GM23338 (cell line): ENCODE data around the gene THADA. TPM values are rescaled to one million over a fixed set of nuclear protein-coding genes. Genes with fewer than 3 reads are reported as not detected.

Experiments used
- ATAC-seq: fragments of 200-7000 bp; cut with Tn5 transposase; 3 replicates; pipeline ENCODE4 v1.9.1; 2020
- DNase-seq: peaks from one replicate; pipeline ENCODE4 v3.0.0-alpha.2; 2015; ENCODE audit warnings: low spot score
- H2AFZ ChIP-seq: fragments of 200-600 bp; sonication (generic); 2 replicates; pipeline ENCODE4 v1.8.0; 2016; ENCODE audit warnings: antibody characterized with exemption, mild to moderate bottlenecking, moderate library complexity
- H3F3A ChIP-seq: fragments of 200-600 bp; sonication (generic); replicated peaks from 2 replicates; pipeline ENCODE4 v1.8.0; 2017; ENCODE audit warnings: antibody characterized with exemption, mixed run types, low read depth
- H3K27ac ChIP-seq: fragments of 200-600 bp; sonication (generic); 2 replicates; pipeline ENCODE4 v1.6.1; 2016; ENCODE audit warnings: low read depth
- H3K27me3 ChIP-seq: fragments of 200-600 bp; sonication (generic); 2 replicates; pipeline ENCODE4 v1.8.0; 2016; ENCODE audit warnings: mild to moderate bottlenecking, mixed run types, moderate library complexity; ENCODE audit not compliant: insufficient read depth
- H3K36me3 ChIP-seq: fragments of 200-600 bp; sonication (generic); 2 replicates; pipeline ENCODE4 v1.8.0; 2016; ENCODE audit warnings: mild to moderate bottlenecking; ENCODE audit not compliant: insufficient read depth
- H3K4me1 ChIP-seq: fragments of 200-600 bp; sonication (generic); 2 replicates; pipeline ENCODE4 v1.8.0; 2016; ENCODE audit warnings: mild to moderate bottlenecking, moderate library complexity; ENCODE audit not compliant: insufficient read depth
- H3K4me2 ChIP-seq: fragments of 200-600 bp; sonication (generic); 2 replicates; pipeline ENCODE4 v1.7.1; 2017; ENCODE audit warnings: mixed run types
- H3K4me3 ChIP-seq: fragments of 200-600 bp; sonication (generic); 2 replicates; pipeline ENCODE4 v1.6.1; 2016; ENCODE audit warnings: mixed run types
- H3K79me2 ChIP-seq: fragments of 200-600 bp; sonication (generic); replicated peaks from 2 replicates; pipeline ENCODE4 v1.8.0; 2017; ENCODE audit warnings: mild to moderate bottlenecking; ENCODE audit not compliant: insufficient read depth
- H3K9me2 ChIP-seq: fragments of 200-600 bp; sonication (generic); 2 replicates; pipeline ENCODE4 v1.8.0; 2017; ENCODE audit not compliant: insufficient read depth
- H4K20me1 ChIP-seq: fragments of 200-600 bp; sonication (generic); replicated peaks from 2 replicates; pipeline ENCODE4 v1.8.0; 2017; ENCODE audit warnings: mild to moderate bottlenecking; ENCODE audit not compliant: insufficient read depth
- H3K27ac Mint-ChIP-seq: 2 replicates; pipeline ENCODE4 v1.8.0; 2020; ENCODE audit warnings: inconsistent platforms, mild to moderate bottlenecking, moderate library complexity, mixed read lengths
- H3K27me3 Mint-ChIP-seq: 3 replicates; pipeline ENCODE4 v1.8.0; 2022; ENCODE audit warnings: low read depth, mild to moderate bottlenecking, moderate library complexity, mixed read lengths, inconsistent platforms; ENCODE audit not compliant: insufficient read depth, poor library complexity
- H3K36me3 Mint-ChIP-seq: 3 replicates; pipeline ENCODE4 v1.8.0; 2021; ENCODE audit warnings: low read depth, mild to moderate bottlenecking, inconsistent platforms, moderate library complexity, mixed read lengths
- H3K4me1 Mint-ChIP-seq: 3 replicates; pipeline ENCODE4 v1.8.0; 2020; ENCODE audit warnings: mild to moderate bottlenecking, inconsistent platforms, mixed read lengths
- H3K4me3 Mint-ChIP-seq: 3 replicates; pipeline ENCODE4 v1.8.0; 2021; ENCODE audit warnings: moderate library complexity, mild to moderate bottlenecking, inconsistent platforms, mixed read lengths
- H3K9me3 Mint-ChIP-seq: 3 replicates; pipeline ENCODE4 v1.8.0; 2020; ENCODE audit warnings: moderate library complexity, mild to moderate bottlenecking, inconsistent platforms, mixed read lengths
- EZH2 ChIP-seq: fragments of 200-600 bp; sonication (generic); IDR thresholded peaks from one replicate; pipeline ENCODE4 v1.8.0; 2017; ENCODE audit warnings: antibody characterized with exemption, mild to moderate bottlenecking, low read depth; ENCODE audit not compliant: unreplicated experiment
- EZH2phosphoT487 ChIP-seq: fragments of 200-600 bp; sonication (generic); IDR thresholded peaks from one replicate; pipeline ENCODE4 v1.8.1; 2018; ENCODE audit warnings: antibody characterized with exemption; ENCODE audit not compliant: unreplicated experiment
- JUNB ChIP-seq: IDR thresholded peaks from one replicate; pipeline ENCODE4 v1.6.1; 2016; ENCODE audit warnings: antibody characterized with exemption; ENCODE audit not compliant: unreplicated experiment
- STAT1 ChIP-seq: IDR thresholded peaks from one replicate; pipeline ENCODE4 v1.6.1; 2016; ENCODE audit warnings: antibody characterized with exemption; ENCODE audit not compliant: unreplicated experiment
- ZNF114 ChIP-seq: fragments of 250-450 bp; sonication (Bioruptor Pico); IDR thresholded peaks from 2 replicates; pipeline ENCODE4 v1.5.0; 2020; ENCODE audit warnings: mild to moderate bottlenecking, moderate library complexity
- polyA plus RNA-seq: library from polyadenylated mRNA; unstranded; fragments of >200 nt; fragmentation: Nextera tagmentation; extraction: Ambion mirVana; gene quantifications from 2 replicates; pipeline ENCODE4 v1.2.1, GENCODE V29; 2016
- total RNA-seq: library from RNA; depleted of rRNA; stranded (reverse); fragments of >200 nt; shearing (Covaris generic); gene quantifications from 2 replicates; pipeline ENCODE4 v1.2.3, GENCODE V29; 2014
- TF ChIP-seq, protein P1 (sequence below): fragments of 250-450 bp; sonication (Bioruptor Pico); IDR thresholded peaks from 2 replicates; pipeline ENCODE4 v1.5.0; 2020; ENCODE audit warnings: mild to moderate bottlenecking, moderate library complexity
- TF ChIP-seq, protein P2 (sequence below): IDR thresholded peaks from one replicate; pipeline ENCODE4 v1.6.1; 2018; ENCODE audit warnings: antibody characterized with exemption; ENCODE audit not compliant: unreplicated experiment
- TF ChIP-seq, protein P3 (sequence below), 2 experiments: fragments of 200-600 bp in 1 of 2; sonication (generic) in 1 of 2; conservative IDR thresholded peaks; 2 replicates each; pipeline versions ENCODE4 v1.5.1 to v1.6.1; 2016 to 2017; ENCODE audit warnings: antibody characterized with exemption in 2 of 2, low read depth in 2 of 2, mild to moderate bottlenecking in 2 of 2, moderate library complexity in 1 of 2

Gene THADA
- total and polyA plus RNA-seq, 2 experiments from 2014 or later: 17.0 to 30.7 TPM

DNA sequence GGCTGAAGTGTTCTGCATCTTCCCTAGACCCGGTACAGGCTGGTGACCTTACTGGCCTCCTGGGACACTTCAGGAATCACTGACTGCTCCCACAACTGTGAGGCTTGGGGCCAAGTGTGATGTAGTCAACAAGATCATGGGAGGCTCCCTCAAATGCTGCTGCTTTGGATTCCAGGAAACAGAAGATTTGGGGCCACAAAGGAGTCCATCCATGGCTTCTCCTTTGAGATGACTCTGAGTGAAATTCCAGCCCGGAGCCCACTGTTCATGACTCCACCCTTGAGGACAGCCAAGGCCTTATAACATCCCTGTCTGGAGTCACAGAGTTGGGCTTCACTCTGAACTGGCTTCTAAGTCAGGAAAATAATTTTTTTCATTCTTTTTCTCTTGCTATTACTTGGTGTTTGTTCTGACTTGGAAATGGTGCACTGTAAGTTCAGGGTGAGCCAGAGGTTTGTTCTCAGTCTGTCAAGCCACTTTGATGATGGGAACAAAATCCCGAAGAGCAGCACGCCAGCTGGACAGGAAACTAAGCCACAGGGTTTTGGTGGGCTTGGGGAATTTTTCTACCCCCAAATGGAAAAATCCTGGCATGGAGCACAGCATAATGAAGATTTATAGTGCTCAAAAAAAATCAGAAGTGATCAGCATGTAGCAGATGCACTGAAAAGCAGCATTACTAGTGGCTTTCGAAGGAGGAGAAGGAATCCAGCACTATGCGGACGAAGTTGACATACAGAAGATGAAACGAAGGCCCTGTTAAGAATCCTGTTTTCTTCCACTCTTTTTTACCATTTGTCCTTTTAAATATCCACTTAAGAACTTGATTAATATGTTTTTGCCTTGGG is 271.4 kb downstream of the THADA start:
- H3K4me3 ChIP-seq: no peak overlapping the region
- no peaks in the 10 kb centered on the region for H3K36me3 ChIP-seq
- no peak for TF ChIP-seq EZH2
- TF ChIP-seq, protein P1, sequence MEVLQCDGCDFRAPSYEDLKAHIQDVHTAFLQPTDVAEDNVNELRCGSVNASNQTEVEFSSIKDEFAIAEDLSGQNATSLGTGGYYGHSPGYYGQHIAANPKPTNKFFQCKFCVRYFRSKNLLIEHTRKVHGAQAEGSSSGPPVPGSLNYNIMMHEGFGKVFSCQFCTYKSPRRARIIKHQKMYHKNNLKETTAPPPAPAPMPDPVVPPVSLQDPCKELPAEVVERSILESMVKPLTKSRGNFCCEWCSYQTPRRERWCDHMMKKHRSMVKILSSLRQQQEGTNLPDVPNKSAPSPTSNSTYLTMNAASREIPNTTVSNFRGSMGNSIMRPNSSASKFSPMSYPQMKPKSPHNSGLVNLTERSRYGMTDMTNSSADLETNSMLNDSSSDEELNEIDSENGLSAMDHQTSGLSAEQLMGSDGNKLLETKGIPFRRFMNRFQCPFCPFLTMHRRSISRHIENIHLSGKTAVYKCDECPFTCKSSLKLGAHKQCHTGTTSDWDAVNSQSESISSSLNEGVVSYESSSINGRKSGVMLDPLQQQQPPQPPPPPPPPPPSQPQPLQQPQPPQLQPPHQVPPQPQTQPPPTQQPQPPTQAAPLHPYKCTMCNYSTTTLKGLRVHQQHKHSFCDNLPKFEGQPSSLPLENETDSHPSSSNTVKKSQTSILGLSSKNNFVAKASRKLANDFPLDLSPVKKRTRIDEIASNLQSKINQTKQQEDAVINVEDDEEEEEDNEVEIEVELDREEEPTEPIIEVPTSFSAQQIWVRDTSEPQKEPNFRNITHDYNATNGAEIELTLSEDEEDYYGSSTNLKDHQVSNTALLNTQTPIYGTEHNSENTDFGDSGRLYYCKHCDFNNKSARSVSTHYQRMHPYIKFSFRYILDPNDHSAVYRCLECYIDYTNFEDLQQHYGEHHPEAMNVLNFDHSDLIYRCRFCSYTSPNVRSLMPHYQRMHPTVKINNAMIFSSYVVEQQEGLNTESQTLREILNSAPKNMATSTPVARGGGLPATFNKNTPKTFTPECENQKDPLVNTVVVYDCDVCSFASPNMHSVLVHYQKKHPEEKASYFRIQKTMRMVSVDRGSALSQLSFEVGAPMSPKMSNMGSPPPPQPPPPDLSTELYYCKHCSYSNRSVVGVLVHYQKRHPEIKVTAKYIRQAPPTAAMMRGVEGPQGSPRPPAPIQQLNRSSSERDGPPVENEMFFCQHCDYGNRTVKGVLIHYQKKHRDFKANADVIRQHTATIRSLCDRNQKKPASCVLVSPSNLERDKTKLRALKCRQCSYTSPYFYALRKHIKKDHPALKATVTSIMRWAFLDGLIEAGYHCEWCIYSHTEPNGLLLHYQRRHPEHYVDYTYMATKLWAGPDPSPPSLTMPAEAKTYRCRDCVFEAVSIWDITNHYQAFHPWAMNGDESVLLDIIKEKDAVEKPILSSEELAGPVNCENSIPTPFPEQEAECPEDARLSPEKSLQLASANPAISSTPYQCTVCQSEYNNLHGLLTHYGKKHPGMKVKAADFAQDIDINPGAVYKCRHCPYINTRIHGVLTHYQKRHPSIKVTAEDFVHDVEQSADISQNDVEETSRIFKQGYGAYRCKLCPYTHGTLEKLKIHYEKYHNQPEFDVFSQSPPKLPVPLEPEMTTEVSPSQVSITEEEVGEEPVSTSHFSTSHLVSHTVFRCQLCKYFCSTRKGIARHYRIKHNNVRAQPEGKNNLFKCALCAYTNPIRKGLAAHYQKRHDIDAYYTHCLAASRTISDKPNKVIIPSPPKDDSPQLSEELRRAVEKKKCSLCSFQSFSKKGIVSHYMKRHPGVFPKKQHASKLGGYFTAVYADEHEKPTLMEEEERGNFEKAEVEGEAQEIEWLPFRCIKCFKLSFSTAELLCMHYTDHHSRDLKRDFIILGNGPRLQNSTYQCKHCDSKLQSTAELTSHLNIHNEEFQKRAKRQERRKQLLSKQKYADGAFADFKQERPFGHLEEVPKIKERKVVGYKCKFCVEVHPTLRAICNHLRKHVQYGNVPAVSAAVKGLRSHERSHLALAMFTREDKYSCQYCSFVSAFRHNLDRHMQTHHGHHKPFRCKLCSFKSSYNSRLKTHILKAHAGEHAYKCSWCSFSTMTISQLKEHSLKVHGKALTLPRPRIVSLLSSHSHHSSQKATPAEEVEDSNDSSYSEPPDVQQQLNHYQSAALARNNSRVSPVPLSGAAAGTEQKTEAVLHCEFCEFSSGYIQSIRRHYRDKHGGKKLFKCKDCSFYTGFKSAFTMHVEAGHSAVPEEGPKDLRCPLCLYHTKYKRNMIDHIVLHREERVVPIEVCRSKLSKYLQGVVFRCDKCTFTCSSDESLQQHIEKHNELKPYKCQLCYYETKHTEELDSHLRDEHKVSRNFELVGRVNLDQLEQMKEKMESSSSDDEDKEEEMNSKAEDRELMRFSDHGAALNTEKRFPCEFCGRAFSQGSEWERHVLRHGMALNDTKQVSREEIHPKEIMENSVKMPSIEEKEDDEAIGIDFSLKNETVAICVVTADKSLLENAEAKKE (CRISPR knock-in tag): no peak
- no peak for TF ChIP-seq ZNF114
- no peak overlapping the region for H3K27ac ChIP-seq
- no peaks in the 10 kb centered on the region for H3K9me3 Mint-ChIP-seq
- no peaks in the 10 kb centered on the region for H3K36me3 Mint-ChIP-seq
- H3K27me3 ChIP-seq: no peaks in the 10 kb centered on the region
- ATAC-seq (no peak), DNase-seq (no peak)
- H3K4me1 Mint-ChIP-seq: no peaks in the 10 kb centered on the region; the same call in 2 of the 3 replicates
- H3K4me2 ChIP-seq: no peak overlapping the region
- no peaks in the 10 kb centered on the region for H3K4me1 ChIP-seq
- H3K9me2 ChIP-seq: no peaks in the 10 kb centered on the region
- H3K79me2 ChIP-seq: no peaks in the 10 kb centered on the region
- 0 out of 2 replicates have a peak overlapping the region, but pooled peaks have one; percentile 10 for H3K27ac Mint-ChIP-seq
- no peak overlapping the region for H2AFZ ChIP-seq
- H3K4me3 Mint-ChIP-seq: no peak overlapping the region
- H3F3A ChIP-seq: no peaks in the 10 kb centered on the region
- no peaks in the 10 kb centered on the region for H3K27me3 Mint-ChIP-seq
- H4K20me1 ChIP-seq: no peaks in the 10 kb centered on the region

DNA sequence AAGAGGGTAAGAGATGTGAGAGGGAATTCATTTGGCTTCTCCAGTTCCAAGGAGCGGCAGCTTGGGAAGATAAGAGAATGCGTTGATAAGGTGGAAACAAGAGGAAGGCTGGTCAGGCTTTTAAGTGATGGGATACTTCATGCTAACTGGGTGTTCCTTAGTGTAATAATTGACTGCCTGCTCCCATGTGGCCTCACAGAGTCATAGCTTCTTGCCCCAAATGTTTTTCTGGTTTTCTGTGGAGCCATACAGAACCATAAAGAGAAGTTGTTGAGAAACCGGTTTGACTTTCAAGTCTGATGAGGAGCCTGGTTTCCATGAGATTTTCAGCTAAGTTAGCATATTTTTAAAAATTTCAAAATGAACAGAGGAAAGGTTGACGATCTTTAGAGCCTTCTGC is 272.0 kb downstream of the THADA start:
- Histone ChIP-seq H3K4me1 (no peaks in the 10 kb centered on the region), H2AFZ (no peak overlapping the region), H3K79me2 (no peaks in the 10 kb centered on the region), H3K4me2 (no peak overlapping the region), H3K4me3 (no peak overlapping the region), H3K9me2 (no peaks in the 10 kb centered on the region), H4K20me1 (no peaks in the 10 kb centered on the region), H3K27ac (no peak overlapping the region), H3F3A (no peaks in the 10 kb centered on the region), H3K36me3 (no peaks in the 10 kb centered on the region), H3K27me3 (no peaks in the 10 kb centered on the region)
- H3K9me3 Mint-ChIP-seq: no peaks in the 10 kb centered on the region
- no peaks in the 10 kb centered on the region for H3K36me3 Mint-ChIP-seq
- no peak overlapping the region for H3K4me3 Mint-ChIP-seq
- H3K4me1 Mint-ChIP-seq: no peaks in the 10 kb centered on the region; the same call in 2 of the 3 replicates
- ATAC-seq: no peak
- H3K27me3 Mint-ChIP-seq: no peaks in the 10 kb centered on the region
- DNase-seq: no peak
- no peak overlapping the region for H3K27ac Mint-ChIP-seq
- TF ChIP-seq, protein P2, sequence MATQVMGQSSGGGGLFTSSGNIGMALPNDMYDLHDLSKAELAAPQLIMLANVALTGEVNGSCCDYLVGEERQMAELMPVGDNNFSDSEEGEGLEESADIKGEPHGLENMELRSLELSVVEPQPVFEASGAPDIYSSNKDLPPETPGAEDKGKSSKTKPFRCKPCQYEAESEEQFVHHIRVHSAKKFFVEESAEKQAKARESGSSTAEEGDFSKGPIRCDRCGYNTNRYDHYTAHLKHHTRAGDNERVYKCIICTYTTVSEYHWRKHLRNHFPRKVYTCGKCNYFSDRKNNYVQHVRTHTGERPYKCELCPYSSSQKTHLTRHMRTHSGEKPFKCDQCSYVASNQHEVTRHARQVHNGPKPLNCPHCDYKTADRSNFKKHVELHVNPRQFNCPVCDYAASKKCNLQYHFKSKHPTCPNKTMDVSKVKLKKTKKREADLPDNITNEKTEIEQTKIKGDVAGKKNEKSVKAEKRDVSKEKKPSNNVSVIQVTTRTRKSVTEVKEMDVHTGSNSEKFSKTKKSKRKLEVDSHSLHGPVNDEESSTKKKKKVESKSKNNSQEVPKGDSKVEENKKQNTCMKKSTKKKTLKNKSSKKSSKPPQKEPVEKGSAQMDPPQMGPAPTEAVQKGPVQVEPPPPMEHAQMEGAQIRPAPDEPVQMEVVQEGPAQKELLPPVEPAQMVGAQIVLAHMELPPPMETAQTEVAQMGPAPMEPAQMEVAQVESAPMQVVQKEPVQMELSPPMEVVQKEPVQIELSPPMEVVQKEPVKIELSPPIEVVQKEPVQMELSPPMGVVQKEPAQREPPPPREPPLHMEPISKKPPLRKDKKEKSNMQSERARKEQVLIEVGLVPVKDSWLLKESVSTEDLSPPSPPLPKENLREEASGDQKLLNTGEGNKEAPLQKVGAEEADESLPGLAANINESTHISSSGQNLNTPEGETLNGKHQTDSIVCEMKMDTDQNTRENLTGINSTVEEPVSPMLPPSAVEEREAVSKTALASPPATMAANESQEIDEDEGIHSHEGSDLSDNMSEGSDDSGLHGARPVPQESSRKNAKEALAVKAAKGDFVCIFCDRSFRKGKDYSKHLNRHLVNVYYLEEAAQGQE: no peak
- TF ChIP-seq STAT1 (no peak), JUNB (no peak), EZH2phosphoT487 (no peak)
- TF ChIP-seq, protein P3, sequence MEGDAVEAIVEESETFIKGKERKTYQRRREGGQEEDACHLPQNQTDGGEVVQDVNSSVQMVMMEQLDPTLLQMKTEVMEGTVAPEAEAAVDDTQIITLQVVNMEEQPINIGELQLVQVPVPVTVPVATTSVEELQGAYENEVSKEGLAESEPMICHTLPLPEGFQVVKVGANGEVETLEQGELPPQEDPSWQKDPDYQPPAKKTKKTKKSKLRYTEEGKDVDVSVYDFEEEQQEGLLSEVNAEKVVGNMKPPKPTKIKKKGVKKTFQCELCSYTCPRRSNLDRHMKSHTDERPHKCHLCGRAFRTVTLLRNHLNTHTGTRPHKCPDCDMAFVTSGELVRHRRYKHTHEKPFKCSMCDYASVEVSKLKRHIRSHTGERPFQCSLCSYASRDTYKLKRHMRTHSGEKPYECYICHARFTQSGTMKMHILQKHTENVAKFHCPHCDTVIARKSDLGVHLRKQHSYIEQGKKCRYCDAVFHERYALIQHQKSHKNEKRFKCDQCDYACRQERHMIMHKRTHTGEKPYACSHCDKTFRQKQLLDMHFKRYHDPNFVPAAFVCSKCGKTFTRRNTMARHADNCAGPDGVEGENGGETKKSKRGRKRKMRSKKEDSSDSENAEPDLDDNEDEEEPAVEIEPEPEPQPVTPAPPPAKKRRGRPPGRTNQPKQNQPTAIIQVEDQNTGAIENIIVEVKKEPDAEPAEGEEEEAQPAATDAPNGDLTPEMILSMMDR (conservative IDR thresholded peaks at IDR 0.05; ENCODE audit: low read depth in 2 of 2): no peak
